ENCODE results near the gene RPN1. TPM values are rescaled to one million over a fixed set of nuclear protein-coding genes. Genes with fewer than 3 reads are reported as not detected.

RPN1 gene
- total and polyA plus RNA-seq, 4 donors: 64.5 to 133 (median 105) TPM

DNA sequence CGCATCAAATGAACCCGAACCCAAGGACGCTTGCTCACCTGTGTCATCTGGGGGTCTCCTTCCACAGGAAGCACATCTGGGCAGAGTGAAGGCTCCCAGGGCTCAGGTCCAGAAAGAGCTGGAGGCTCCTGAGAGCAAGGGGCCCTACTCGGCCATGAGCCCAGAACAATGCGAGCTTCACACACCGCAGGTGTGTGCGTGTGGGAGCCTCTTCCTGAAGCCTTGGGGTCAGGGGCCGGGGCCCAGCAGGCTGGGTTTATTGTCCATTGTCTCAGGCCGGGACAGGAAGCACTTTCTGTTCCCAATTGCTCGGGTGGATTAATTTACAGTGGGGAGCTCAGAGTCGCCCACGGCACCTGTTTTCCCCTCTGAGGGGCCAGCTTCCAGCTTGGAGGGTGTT is 74.8 kb downstream of the RPN1 start:
- Histone ChIP-seq H3K27ac (ENCODE audit: low read depth in 1 of 2, low read length in 2 of 2) (no peak overlapping the region), H3K4me3 (ENCODE audit: low read length in 2 of 2) (no peak overlapping the region), H3K36me3 (ENCODE audit: control insufficient read depth in 1 of 2, insufficient read depth in 2 of 2, low read length in 1 of 2) (no peaks in the 10 kb centered on the region), H3K27me3 (ENCODE audit: control insufficient read depth in 1 of 2, insufficient read depth in 2 of 2, low read length in 1 of 2) (no peaks in the 10 kb centered on the region), H3K9me3 (ENCODE audit: control insufficient read depth, low read length) (peaks cover 3% of the 10 kb centered on the region), H3K4me1 (ENCODE audit: control insufficient read depth in 1 of 2, insufficient read depth in 2 of 2, low read length in 2 of 2) (no peaks in the 10 kb centered on the region)
- 88 to 89% methylated on average over 12 of the region's 12 CpGs for WGBS, 2 donors
- ATAC-seq (ENCODE audit: low FRiP score) (no peak), DNase-seq (no peak)
- intact Hi-C loops (cut with DNase I): no loop called here

DNA sequence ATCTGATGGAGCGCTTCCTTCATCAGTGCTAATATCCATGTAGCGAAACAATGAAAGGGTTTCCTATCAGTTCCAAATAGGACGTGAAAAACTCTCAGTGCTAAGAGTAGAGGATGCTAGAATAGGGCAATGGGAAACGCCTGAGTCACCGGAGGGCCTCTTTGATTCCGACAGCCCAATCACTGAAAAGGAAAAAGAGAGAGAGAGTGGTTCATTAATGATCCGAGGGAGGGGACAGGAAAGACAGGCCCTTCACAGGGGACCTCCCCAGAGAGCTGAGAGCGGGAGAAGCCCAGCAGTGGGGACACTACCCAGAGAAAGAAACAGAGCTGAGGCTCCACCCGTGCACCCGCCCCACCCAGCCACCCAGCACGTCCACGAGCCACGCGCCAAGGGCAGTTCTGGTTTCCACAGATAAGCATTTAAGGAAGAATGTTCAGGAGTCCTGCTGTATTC is 76.9 kb downstream of the RPN1 start:
- DNase-seq: no peak
- Histone ChIP-seq H3K27me3 (ENCODE audit: control insufficient read depth in 1 of 2, insufficient read depth in 2 of 2, low read length in 1 of 2) (no peaks in the 10 kb centered on the region), H3K36me3 (ENCODE audit: control insufficient read depth in 1 of 2, insufficient read depth in 2 of 2, low read length in 1 of 2) (no peaks in the 10 kb centered on the region), H3K9me3 (ENCODE audit: control insufficient read depth, low read length) (no peaks in the 10 kb centered on the region), H3K27ac (ENCODE audit: low read depth in 1 of 2, low read length in 2 of 2) (no peak overlapping the region), H3K4me1 (ENCODE audit: control insufficient read depth in 1 of 2, insufficient read depth in 2 of 2, low read length in 2 of 2) (no peaks in the 10 kb centered on the region), H3K4me3 (ENCODE audit: low read length in 2 of 2) (no peak overlapping the region)
- 61 to 63% methylated on average over 13 to 14 of the region's 14 CpGs for WGBS, 2 donors
- intact Hi-C loops (cut with DNase I): no loop called here
- ATAC-seq (ENCODE audit: low FRiP score): peak; percentile 55

DNA sequence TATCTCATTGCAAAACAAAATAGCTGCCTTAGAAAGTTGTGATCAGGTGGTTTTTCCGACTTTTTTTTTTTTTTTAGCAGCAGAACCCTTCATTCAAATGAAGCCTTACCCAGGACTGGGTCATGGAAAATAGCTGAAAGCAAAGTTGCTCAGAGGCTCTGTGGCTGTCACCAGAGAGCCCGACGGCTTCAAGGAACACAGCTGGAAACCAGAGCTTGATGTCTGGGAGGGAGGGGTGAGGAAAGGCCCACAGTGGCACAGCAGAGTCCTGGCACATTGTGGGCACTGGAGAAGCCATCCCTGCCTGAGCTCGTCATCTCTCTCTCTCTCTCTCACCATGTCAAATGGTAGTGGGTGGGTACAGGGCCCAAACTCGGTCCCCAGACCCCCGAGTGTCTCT is 77.5 kb downstream of the RPN1 start:
- H3K36me3 ChIP-seq (ENCODE audit: control insufficient read depth in 1 of 2, insufficient read depth in 2 of 2, low read length in 1 of 2): no peaks in the 10 kb centered on the region
- no peak for DNase-seq
- H3K9me3 ChIP-seq (ENCODE audit: control insufficient read depth, low read length): no peaks in the 10 kb centered on the region
- H3K27me3 ChIP-seq (ENCODE audit: control insufficient read depth in 1 of 2, insufficient read depth in 2 of 2, low read length in 1 of 2): no peaks in the 10 kb centered on the region
- intact Hi-C loops (cut with DNase I): no loop called here
- H3K4me1 ChIP-seq (ENCODE audit: control insufficient read depth in 1 of 2, insufficient read depth in 2 of 2, low read length in 2 of 2): no peaks in the 10 kb centered on the region
- ATAC-seq (ENCODE audit: low FRiP score): no peak
- no peak overlapping the region for H3K4me3 ChIP-seq (ENCODE audit: low read length in 2 of 2)
- no peak overlapping the region for H3K27ac ChIP-seq (ENCODE audit: low read depth in 1 of 2, low read length in 2 of 2)
- WGBS, 2 donors: 45 to 48% methylated on average over 6 of the region's 6 CpGs

DNA sequence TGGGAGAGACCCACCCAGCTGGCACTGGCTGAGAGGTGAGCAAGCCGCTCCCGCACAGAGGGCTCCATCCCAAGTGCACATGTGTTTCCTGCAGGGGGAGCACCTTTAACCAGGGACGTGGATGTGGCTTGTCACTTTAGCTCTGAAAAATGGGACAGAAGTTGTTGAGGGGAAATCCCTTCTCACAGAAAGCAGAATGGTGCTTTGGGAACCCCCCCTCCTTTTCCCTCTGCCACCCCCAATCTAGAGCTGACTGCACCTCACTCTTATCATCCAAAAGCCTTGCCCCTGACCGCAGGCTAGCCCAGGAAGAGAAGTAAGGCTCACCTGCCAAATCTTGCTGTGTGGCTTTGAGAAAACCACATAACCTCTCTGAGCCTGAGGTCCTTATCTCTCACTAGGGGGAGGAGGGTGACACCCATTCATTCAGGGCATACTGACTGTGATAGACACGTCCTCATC is 77.9 kb downstream of the RPN1 start:
- Histone ChIP-seq H3K4me1 (ENCODE audit: control insufficient read depth in 1 of 2, insufficient read depth in 2 of 2, low read length in 2 of 2) (no peaks in the 10 kb centered on the region), H3K27me3 (ENCODE audit: control insufficient read depth in 1 of 2, insufficient read depth in 2 of 2, low read length in 1 of 2) (no peaks in the 10 kb centered on the region), H3K27ac (ENCODE audit: low read depth in 1 of 2, low read length in 2 of 2) (no peak overlapping the region), H3K9me3 (ENCODE audit: control insufficient read depth, low read length) (no peaks in the 10 kb centered on the region), H3K36me3 (ENCODE audit: control insufficient read depth in 1 of 2, insufficient read depth in 2 of 2, low read length in 1 of 2) (no peaks in the 10 kb centered on the region), H3K4me3 (ENCODE audit: low read length in 2 of 2) (no peak overlapping the region)
- ATAC-seq (ENCODE audit: low FRiP score): no peak
- WGBS, 2 donors: 49 to 55% methylated on average over 5 of the region's 5 CpGs
- DNase-seq: no peak
- intact Hi-C loops (cut with DNase I): no loop called here

DNA sequence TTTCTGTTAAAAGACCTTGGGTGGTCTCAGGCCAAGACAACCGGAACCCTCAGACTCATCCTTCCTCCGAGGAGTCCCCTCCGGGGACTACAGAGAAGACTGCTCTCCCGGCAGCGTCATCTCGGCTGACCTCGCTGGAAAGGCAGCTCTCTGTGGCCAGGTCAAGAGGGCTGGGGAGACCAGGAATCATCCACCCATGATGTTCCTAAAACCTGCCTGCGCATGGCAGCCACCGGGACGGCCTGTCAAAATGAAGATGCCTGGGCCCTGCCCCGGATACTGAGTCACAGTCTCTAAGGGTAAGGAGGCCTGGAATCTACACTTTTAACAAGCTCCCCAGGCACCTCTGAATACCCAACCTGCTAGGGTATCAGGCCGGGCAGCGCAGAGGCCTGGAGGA is 78.6 kb downstream of the RPN1 start:
- Histone ChIP-seq H3K27me3 (ENCODE audit: control insufficient read depth in 1 of 2, insufficient read depth in 2 of 2, low read length in 1 of 2) (no peaks in the 10 kb centered on the region), H3K4me1 (ENCODE audit: control insufficient read depth in 1 of 2, insufficient read depth in 2 of 2, low read length in 2 of 2) (no peaks in the 10 kb centered on the region), H3K36me3 (ENCODE audit: control insufficient read depth in 1 of 2, insufficient read depth in 2 of 2, low read length in 1 of 2) (no peaks in the 10 kb centered on the region), H3K9me3 (ENCODE audit: control insufficient read depth, low read length) (no peaks in the 10 kb centered on the region), H3K27ac (ENCODE audit: low read depth in 1 of 2, low read length in 2 of 2) (no peak overlapping the region), H3K4me3 (ENCODE audit: low read length in 2 of 2) (no peak overlapping the region)
- no peak for DNase-seq
- no peak for ATAC-seq (ENCODE audit: low FRiP score)
- intact Hi-C loops (cut with DNase I): no loop called here
- WGBS, 2 donors: 77 to 79% methylated on average over 13 of the region's 13 CpGs

Other genes starting within 250 kb of the RPN1 start
- not detected for gene DNAJB8, start 183.9 kb downstream of the RPN1 start, total RNA-seq
- not detected for gene DNAJB8, start 183.9 kb downstream of the RPN1 start, polyA plus RNA-seq
- 10 to 100 TPM; 12.5 to 39.5 TPM for gene GATA2, start 157.6 kb downstream of the RPN1 start, total RNA-seq
- gene GATA2, start 157.6 kb downstream of the RPN1 start, polyA plus RNA-seq: 1 to 10 TPM; 2.1 to 3.4 TPM
- gene RAB7A, start 75.4 kb upstream of the RPN1 start, total RNA-seq: 100 to 1,000 TPM; 202 to 211 TPM
- gene RAB7A, start 75.4 kb upstream of the RPN1 start, polyA plus RNA-seq: 100 to 1,000 TPM; 125 to 126 TPM
- gene ACAD9, start 228.8 kb upstream of the RPN1 start, total RNA-seq: 10 to 100 TPM; 30.7 to 52.8 TPM
- 10 to 100 TPM; 13.0 to 25.6 TPM for gene ACAD9, start 228.8 kb upstream of the RPN1 start, polyA plus RNA-seq